ENCODE measurements around the gene VANGL1.

DNA sequence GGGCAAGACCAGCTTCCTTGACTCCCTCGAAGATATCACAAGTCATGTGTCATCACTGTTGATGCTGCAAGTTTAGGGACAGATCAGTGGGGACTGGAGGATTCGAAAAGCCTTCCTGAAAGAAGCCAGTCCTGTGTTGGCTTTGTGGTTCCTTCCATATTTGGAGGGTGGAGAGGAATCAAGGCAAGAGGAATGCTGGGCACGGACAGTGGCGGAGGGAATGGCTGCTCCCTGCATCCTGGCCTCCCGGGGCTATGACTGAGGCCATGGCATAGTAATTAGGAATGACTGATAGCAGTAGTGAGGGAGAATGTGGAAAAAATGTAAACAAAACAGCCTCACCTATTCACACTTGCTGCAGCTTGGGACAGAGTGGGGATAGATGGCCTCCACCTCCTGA is 36.4 kb downstream of the VANGL1 start:
- no peak for TF ChIP-seq ASH2L (IDR thresholded peaks at IDR 0.05; ENCODE audit: low read length)
- no peak for TF ChIP-seq NRF1 (IDR thresholded peaks at IDR 0.05; ENCODE audit: low read depth, low read length)
- no peak for TF ChIP-seq KDM1A (IDR thresholded peaks at IDR 0.05; ENCODE audit: borderline replicate concordance, low read length)
- no peak for TF ChIP-seq CREB1 (IDR thresholded peaks at IDR 0.05)
- TF ChIP-seq KDM5A (IDR thresholded peaks at IDR 0.05; ENCODE audit: low read length), result no peak
- TF ChIP-seq POLR2A (IDR thresholded peaks at IDR 0.05; ENCODE audit: control extremely low read depth in 1 of 2, low read depth in 2 of 2, low read length in 2 of 2), result no peak
- no peak for TF ChIP-seq FOSL1 (IDR thresholded peaks at IDR 0.05; ENCODE audit: insufficient read depth, low read depth, low read length)
- TF ChIP-seq, protein P1, sequence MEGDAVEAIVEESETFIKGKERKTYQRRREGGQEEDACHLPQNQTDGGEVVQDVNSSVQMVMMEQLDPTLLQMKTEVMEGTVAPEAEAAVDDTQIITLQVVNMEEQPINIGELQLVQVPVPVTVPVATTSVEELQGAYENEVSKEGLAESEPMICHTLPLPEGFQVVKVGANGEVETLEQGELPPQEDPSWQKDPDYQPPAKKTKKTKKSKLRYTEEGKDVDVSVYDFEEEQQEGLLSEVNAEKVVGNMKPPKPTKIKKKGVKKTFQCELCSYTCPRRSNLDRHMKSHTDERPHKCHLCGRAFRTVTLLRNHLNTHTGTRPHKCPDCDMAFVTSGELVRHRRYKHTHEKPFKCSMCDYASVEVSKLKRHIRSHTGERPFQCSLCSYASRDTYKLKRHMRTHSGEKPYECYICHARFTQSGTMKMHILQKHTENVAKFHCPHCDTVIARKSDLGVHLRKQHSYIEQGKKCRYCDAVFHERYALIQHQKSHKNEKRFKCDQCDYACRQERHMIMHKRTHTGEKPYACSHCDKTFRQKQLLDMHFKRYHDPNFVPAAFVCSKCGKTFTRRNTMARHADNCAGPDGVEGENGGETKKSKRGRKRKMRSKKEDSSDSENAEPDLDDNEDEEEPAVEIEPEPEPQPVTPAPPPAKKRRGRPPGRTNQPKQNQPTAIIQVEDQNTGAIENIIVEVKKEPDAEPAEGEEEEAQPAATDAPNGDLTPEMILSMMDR (IDR thresholded peaks at IDR 0.05; ENCODE audit: control extremely low read depth in 1 of 3, insufficient read depth in 1 of 3, low read depth in 1 of 3, low read length in 3 of 3), result no peak
- TF ChIP-seq SP2 (IDR thresholded peaks at IDR 0.05; ENCODE audit: low read length), result no peak
- TF ChIP-seq, protein P2, sequence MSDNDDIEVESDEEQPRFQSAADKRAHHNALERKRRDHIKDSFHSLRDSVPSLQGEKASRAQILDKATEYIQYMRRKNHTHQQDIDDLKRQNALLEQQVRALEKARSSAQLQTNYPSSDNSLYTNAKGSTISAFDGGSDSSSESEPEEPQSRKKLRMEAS (IDR thresholded peaks at IDR 0.05), result no peak

All from H1 (cell line).